GM21360 (cell line): ENCODE results near the gene MED20.

Experiments
- ATAC-seq: cut with Tn5 transposase; IDR thresholded peaks from one replicate; pipeline ENCODE4 v1.9.1; 2021; ENCODE audit warnings: mild to moderate bottlenecking, moderate library complexity; ENCODE audit not compliant: unreplicated experiment

Gene MED20

GRCh38 chr6:41914869-41915530, 5.9 kb downstream of the MED20 start:
- no peak for ATAC-seq

- ATAC-seq: no peak
These were observed 6.6 kb downstream of the MED20 start for GRCh38 chr6:41914343-41914742.

GRCh38 chr6:41909727-41910126, 11.2 kb downstream of the MED20 start:
- ATAC-seq: no peak

- ATAC-seq: no peak
These were observed 18.9 kb downstream of the MED20 start for GRCh38 chr6:41901882-41902519.

GRCh38 chr6:41900861-41901260, 20.1 kb downstream of the MED20 start:
- no peak for ATAC-seq

GRCh38 chr6:41896281-41896680, 24.7 kb downstream of the MED20 start:
- ATAC-seq: no peak

GRCh38 chr6:41895300-41896233, 25.4 kb downstream of the MED20 start, which contains the start of gene USP49:
Gene USP49 (minus strand): TSS chr6:41895375. CDS start chr6:41806983, 88,392 bp downstream.
- ATAC-seq: peak; percentile 81

GRCh38 chr6:41894366-41895299, 26.3 kb downstream of the MED20 start:
- peak; percentile 27 for ATAC-seq

GRCh38 chr6:41892921-41893564, 27.9 kb downstream of the MED20 start:
- no peak for ATAC-seq

- ATAC-seq: no peak
These were observed 33.6 kb downstream of the MED20 start for GRCh38 chr6:41887331-41887751.

GRCh38 chr6:41885930-41886329, 35.0 kb downstream of the MED20 start:
- ATAC-seq: no peak

- no peak for ATAC-seq
These were observed 36.0 kb downstream of the MED20 start for GRCh38 chr6:41884957-41885356.

- no peak for ATAC-seq
These were observed 39.4 kb downstream of the MED20 start for GRCh38 chr6:41881506-41881905.

GRCh38 chr6:41878961-41879405, 42.0 kb downstream of the MED20 start:
- no peak for ATAC-seq

GRCh38 chr6:41878246-41878645, 42.7 kb downstream of the MED20 start:
- no peak for ATAC-seq

- no peak for ATAC-seq
These were observed 43.8 kb downstream of the MED20 start for GRCh38 chr6:41877051-41877680.

GRCh38 chr6:41874741-41875140, 46.2 kb downstream of the MED20 start:
- ATAC-seq: no peak

GRCh38 chr6:41872147-41872546, 48.8 kb downstream of the MED20 start:
- ATAC-seq: no peak

GRCh38 chr6:41871691-41872090, 49.2 kb downstream of the MED20 start:
- ATAC-seq: no peak
